Duodenal mucosa (tissue), 2 donors: ENCODE measurements around the gene PNMA1.

ENCODE experiments used
- H3K27ac ChIP-seq: one replicate; pipeline ENCODE4 v1.7.0; 2013; ENCODE audit warnings: low read depth, low read length
- H3K27me3 ChIP-seq, 2 donors: one replicate each; pipeline ENCODE4 v1.7.0; 2013; ENCODE audit warnings: low read length in 2 of 2, control low read depth in 1 of 2; ENCODE audit not compliant: insufficient read depth in 2 of 2, control insufficient read depth in 1 of 2
- H3K36me3 ChIP-seq, 2 donors: one replicate each; pipeline ENCODE4 v1.7.0; 2013; ENCODE audit warnings: low read length in 2 of 2, control low read depth in 1 of 2; ENCODE audit not compliant: insufficient read depth in 2 of 2, control insufficient read depth in 1 of 2
- H3K4me1 ChIP-seq, 2 donors: one replicate each; pipeline ENCODE4 v1.7.0; 2013; ENCODE audit warnings: low read length in 2 of 2, control low read depth in 1 of 2; ENCODE audit not compliant: insufficient read depth in 2 of 2, control insufficient read depth in 1 of 2
- H3K4me3 ChIP-seq, 2 donors: one replicate each; pipeline ENCODE4 v1.7.0; 2013; ENCODE audit warnings: low read length in 2 of 2, low read depth in 1 of 2
- H3K9ac ChIP-seq, 2 donors: one replicate each; pipeline ENCODE4 v1.7.0; 2013; ENCODE audit warnings: low read length in 2 of 2, low read depth in 1 of 2
- H3K9me3 ChIP-seq, 2 donors: one replicate each; pipeline ENCODE4 v1.7.0; 2013; ENCODE audit warnings: low read length in 2 of 2, control low read depth in 1 of 2; ENCODE audit not compliant: control insufficient read depth in 1 of 2

Gene PNMA1

DNA sequence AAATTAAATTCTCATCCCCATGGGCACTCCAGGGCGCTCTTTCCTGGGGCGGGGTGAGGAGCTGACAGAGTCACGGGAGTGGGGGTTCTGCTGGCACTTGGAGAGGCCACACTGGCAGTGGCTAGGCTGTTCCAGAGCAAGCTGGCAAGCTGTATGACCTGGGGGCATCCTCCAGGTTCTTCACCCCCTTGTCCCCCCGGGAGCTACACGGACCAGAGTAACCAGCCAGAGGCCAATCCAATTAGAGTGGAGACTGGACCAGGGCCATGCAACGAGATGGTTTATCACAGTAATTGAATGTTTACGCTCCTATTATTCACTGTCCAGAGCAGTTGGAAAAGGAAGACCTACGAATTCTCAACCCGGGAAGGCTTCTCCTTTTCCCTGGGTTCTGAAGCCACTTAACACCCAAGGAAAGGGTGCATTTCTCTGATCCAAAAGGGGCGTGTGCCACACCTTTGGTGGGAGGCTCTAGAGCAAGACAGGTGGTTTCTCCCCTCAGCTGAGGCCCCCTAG lies 43.8 kb upstream of the PNMA1 start:
- Histone ChIP-seq H3K9me3 (no peaks in the 10 kb centered on the region), H3K27me3 (no peaks in the 10 kb centered on the region), H3K9ac (peak overlapping the region; percentile 82 to 87), H3K4me3 (peak overlapping the region; percentile 81 to 84), H3K27ac (peak overlapping the region; percentile 78), H3K36me3 (no peaks in the 10 kb centered on the region), H3K4me1 (peaks cover 80 to 86% of the 10 kb centered on the region in 2 donors)

- H3K9me3 ChIP-seq: no peaks in the 10 kb centered on the region
- peak overlapping the region; percentile 82 to 87 for H3K9ac ChIP-seq
- no peaks in the 10 kb centered on the region for H3K27me3 ChIP-seq
- no peak overlapping the region for H3K27ac ChIP-seq
- peak overlapping the region; percentile 81 to 84 for H3K4me3 ChIP-seq
- H3K4me1 ChIP-seq: peaks cover 80 to 86% of the 10 kb centered on the region in 2 donors
- H3K36me3 ChIP-seq: no peaks in the 10 kb centered on the region
Observed at GRCh38 chr14:73757381-73757780, 43.2 kb upstream of the PNMA1 start.

DNA sequence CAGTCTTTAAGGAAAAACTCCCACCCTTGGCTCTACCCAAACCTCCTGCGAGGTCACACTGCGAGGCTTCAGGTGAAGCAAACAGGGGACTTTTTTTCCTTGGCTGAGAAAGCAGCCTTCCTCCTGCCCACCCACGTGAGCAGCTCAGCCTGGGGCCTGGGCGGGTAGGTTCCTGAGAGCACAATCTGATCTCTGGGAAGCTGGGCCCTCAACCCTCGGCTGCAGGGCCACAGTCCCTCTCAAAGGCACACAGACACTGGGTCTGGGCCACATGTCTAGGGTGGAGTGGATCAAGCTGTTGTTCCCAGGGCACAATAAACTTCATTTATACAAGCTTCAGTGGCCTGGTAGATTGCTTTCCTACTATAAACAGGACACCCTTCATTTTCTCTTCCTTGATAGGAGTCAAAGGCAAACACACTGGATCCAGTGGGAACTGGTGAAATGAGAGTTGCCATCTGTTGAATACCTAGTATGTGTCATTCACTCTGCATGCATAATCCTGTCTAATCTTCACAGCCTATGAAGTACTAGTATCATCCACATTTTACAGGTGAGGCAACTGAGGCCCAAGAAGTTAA lies 41.3 kb upstream of the PNMA1 start:
- Histone ChIP-seq H3K27ac (peak overlapping the region; percentile 87), H3K4me3 (peak overlapping the region; percentile 57 to 64), H3K36me3 (no peaks in the 10 kb centered on the region), H3K4me1 (peaks cover 80 to 86% of the 10 kb centered on the region in 2 donors), H3K9ac (peak overlapping the region; percentile 48 to 76), H3K9me3 (no peaks in the 10 kb centered on the region), H3K27me3 (no peaks in the 10 kb centered on the region)

- no peaks in the 10 kb centered on the region for H3K27me3 ChIP-seq
- H3K9me3 ChIP-seq: no peaks in the 10 kb centered on the region
- H3K9ac ChIP-seq: peak overlapping the region; percentile 48 to 76
- H3K4me3 ChIP-seq: peak overlapping the region; percentile 57 to 64
- peaks cover 84 to 87% of the 10 kb centered on the region in 2 donors for H3K4me1 ChIP-seq
- H3K36me3 ChIP-seq: no peaks in the 10 kb centered on the region
- peak overlapping the region; percentile 87 for H3K27ac ChIP-seq
Observed at GRCh38 chr14:73754911-73755360, 40.8 kb upstream of the PNMA1 start.

GRCh38 chr14:73753887-73754795 lies 40.0 kb upstream of the PNMA1 start:
- Histone ChIP-seq H3K9ac (peak overlapping the region; percentile 48 to 76), H3K27me3 (no peaks in the 10 kb centered on the region), H3K9me3 (no peaks in the 10 kb centered on the region), H3K27ac (peak overlapping the region; percentile 87), H3K36me3 (no peaks in the 10 kb centered on the region), H3K4me1 (peaks cover 89 to 92% of the 10 kb centered on the region in 2 donors), H3K4me3 (peak overlapping the region; percentile 57 to 64)

DNA sequence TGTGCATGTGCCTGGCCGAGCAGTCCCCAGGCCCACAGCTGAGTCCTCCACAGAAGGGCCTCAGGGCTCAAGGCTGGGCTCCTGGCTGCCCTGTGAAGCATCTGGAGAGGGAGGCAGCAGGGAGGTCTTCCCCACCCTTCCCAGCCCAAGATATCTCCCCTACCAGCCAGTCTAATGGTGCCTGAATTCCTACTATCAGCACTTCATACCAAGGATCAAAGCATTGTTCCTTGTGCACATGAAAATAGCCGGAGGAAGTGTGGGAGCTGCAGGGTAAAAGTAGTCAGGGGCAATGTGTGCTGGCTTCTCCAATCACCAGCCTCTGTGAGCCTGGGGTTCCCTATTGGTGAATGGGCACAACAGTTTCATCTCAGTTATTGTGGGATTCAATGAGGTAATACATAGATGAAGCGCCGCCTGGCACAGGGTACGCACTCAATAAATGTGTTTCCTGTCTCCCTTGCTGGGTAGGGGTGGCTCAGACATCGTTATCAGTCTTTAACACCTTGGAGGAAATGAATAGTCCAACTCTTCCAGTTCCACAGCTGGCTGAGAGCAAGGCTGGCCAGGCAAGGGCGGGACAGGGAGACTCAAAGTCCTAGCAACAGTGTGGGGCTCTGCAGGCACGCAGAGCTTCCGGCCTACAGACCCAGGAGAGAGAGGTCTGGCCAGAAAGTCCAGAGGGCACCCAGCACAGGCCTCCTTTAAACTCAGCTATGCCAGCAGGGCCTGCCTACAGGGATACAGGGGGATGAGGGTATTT lies 39.1 kb upstream of the PNMA1 start:
- H3K9me3 ChIP-seq: no peaks in the 10 kb centered on the region
- no peaks in the 10 kb centered on the region for H3K27me3 ChIP-seq
- H3K36me3 ChIP-seq: no peaks in the 10 kb centered on the region
- peak overlapping the region; percentile 56 to 76 for H3K9ac ChIP-seq
- H3K27ac ChIP-seq: peak overlapping the region; percentile 87
- H3K4me3 ChIP-seq: peak overlapping the region; percentile 57 to 64
- H3K4me1 ChIP-seq: peaks cover 87 to 93% of the 10 kb centered on the region in 2 donors

DNA sequence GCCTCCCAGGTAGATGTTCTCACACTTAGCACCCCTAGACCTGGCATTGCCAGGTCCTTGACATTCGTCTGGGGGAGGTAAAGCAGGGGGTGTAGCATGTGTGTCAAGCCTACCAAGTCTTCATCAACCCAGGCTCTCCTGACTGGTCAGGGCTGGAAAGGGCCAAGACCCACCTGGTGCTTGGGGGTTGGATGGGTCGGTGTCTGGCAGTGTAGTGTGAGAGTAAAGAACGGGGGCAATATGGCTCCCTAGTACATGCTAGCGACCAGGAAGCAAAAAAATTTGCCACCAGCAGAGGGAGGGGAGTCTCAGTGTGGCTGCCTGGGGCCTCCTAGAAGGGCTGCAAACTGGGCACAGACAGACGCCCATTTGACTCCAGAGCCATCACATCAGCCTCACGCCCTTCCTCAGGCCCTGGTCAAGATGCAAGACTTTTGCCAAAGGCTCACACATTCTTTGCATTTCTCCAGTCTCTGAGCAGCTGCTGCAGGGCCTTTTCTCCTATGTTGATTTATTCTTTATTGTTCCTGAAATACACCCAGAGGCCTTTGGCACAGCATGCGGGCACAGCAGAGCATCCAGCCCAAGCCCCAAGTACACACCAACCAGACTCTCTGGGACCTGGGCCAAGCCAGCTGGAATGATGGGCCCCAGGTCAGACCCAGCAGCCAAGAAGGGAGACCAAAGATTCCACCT lies 38.3 kb upstream of the PNMA1 start:
- Histone ChIP-seq H3K4me1 (peaks cover 83 to 93% of the 10 kb centered on the region in 2 donors), H3K27me3 (no peaks in the 10 kb centered on the region), H3K9me3 (no peaks in the 10 kb centered on the region), H3K4me3 (peak overlapping the region; percentile 2 to 57), H3K9ac (peak overlapping the region; percentile 56 to 58), H3K36me3 (no peaks in the 10 kb centered on the region), H3K27ac (peak overlapping the region; percentile 87)

DNA sequence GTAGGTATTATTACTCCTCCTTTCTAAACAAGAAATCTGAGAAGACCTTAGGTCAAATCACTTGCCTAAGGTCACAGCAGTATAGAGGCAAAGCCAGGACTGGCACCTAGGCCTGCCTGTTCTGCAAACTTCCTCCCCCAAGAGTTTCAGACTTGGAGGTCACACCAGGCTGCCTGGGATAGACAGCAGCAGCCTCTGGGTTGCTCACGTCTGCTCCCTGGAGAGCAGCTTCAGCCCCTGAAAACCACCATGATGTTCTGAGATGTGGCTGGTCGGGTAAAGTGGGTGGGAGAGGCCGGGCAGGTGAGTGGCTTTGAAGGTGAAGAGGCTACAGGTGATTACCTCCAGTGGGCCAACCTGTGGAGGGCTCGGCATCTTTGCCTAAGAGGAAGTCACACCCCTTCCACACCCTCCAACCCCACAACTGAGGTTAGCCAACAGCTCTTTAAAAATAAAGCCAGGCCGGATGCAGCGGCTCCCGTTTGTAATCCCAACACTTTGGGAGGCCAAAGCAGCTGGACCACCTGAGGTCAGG lies 37.0 kb upstream of the PNMA1 start:
- Histone ChIP-seq H3K4me1 (peaks cover 83 to 93% of the 10 kb centered on the region in 2 donors), H3K36me3 (no peaks in the 10 kb centered on the region), H3K27ac (no peak overlapping the region), H3K4me3 (no peak overlapping the region), H3K9ac (no peak overlapping the region), H3K9me3 (no peaks in the 10 kb centered on the region), H3K27me3 (no peaks in the 10 kb centered on the region)

DNA sequence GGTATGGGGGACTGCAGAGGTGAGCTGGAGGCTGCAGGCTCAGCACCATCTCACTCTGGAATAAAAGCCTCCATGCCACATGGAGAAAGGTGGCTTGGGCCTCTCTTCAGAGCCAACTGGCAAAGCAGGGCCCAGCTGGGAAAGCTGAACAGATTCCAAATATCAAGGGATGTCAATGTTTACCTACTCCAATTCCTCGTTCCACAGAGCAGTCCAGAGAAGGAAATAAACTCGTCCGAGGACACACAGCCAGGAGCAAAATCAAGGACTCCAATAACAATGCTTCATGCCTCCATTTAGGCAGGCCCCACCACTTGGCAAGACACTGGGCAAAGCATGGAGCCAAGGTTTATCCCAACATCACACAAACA lies 36.3 kb upstream of the PNMA1 start:
- Histone ChIP-seq H3K27ac (no peak overlapping the region), H3K36me3 (no peaks in the 10 kb centered on the region), H3K9me3 (no peaks in the 10 kb centered on the region), H3K4me3 (no peak overlapping the region), H3K4me1 (peaks cover 83 to 93% of the 10 kb centered on the region in 2 donors), H3K27me3 (no peaks in the 10 kb centered on the region), H3K9ac (no peak overlapping the region)
